ENCODE measurements around the gene CASP2. TPM values are rescaled to one million over a fixed set of nuclear protein-coding genes. Genes with fewer than 3 reads are reported as not detected.
"Not testable (repeated sequence)": the region's sequence is repeated elsewhere in the genome, so short reads cannot be mapped to it uniquely, and the experiment has no call there.

CASP2 gene
- total RNA-seq, 2 experiments from 2014 or later = 71.8 to 79.7 TPM

DNA sequence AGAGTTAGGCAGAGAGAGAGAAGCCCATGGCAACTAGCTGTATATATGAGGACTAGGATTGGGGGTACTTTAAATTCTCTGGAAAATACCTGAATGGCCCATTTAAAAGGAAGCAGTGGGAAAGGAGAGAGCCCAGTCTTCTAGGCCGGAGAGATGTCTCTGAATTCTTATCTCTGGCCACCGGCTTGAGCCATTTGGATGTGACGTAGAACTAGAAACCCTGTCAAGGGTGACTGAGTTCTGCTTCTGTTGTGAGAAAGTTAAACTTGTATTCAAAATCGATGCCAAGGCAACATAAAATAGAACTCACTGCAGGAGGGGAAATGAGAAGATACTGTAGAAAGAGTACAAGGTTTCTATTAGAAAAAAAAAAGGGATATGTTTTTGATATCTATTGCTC is 31.2 kb upstream of the CASP2 start:
- peak overlapping the region; percentile 12 for H3K27ac Mint-ChIP-seq
- peaks cover 13% of the 10 kb centered on the region for H3K9me3 Mint-ChIP-seq
- no peak overlapping the region for H3K4me3 Mint-ChIP-seq
- peaks cover 14% of the 10 kb centered on the region for H3K36me3 Mint-ChIP-seq
- H3K4me1 Mint-ChIP-seq = peaks cover 38% of the 10 kb centered on the region
- no peaks in the 10 kb centered on the region for H3K27me3 Mint-ChIP-seq
- DNase-seq = no peak

DNA sequence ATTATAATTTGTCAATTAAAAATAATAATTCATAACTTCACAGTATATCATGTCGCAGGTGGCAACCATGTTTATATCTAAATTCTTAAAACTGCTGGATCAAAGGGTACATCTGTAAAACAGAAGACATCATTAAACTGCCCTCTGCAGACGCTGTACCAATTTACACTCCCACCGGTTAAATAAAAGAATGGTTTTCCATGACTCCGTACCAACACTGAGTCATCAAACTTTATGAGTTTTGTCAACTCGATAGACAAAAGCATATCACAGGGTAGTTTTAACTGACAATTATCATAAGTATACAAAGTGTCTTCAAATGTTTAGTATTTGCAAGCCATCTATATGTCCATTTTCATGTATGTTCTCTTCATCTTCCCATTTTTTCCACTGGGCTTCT is 30.6 kb upstream of the CASP2 start:
- no peaks in the 10 kb centered on the region for H3K27me3 Mint-ChIP-seq
- no peak overlapping the region for H3K27ac Mint-ChIP-seq
- H3K4me1 Mint-ChIP-seq = peaks cover 35% of the 10 kb centered on the region
- peaks cover 11% of the 10 kb centered on the region for H3K9me3 Mint-ChIP-seq
- no peak for DNase-seq
- H3K4me3 Mint-ChIP-seq = no peak overlapping the region
- peaks cover 8% of the 10 kb centered on the region for H3K36me3 Mint-ChIP-seq

DNA sequence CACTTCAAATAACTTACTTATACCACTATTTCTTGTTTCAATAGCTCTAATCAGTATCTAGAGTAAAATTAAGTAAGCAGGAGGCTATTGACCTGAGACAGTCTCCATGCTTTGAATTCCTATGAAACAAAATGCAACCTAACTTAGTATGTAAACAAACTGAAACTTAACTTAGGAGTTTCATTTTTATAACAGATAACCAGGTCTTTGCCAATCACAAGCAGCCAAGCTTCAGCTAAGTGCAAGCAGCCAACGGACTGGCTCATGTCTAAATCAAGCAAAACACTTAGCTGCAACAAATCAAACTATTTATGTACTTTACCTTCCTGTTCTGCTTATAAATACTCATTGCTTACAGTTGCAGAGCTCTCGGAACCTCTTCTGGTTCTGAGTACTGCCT is 29.3 kb upstream of the CASP2 start:
- no peak for DNase-seq
- Mint-ChIP-seq H3K9me3 (peaks cover 7% of the 10 kb centered on the region), H3K36me3 (peaks cover 8% of the 10 kb centered on the region), H3K4me1 (peaks cover 36% of the 10 kb centered on the region), H3K27ac (peak overlapping the region; percentile 68), H3K4me3 (peak overlapping the region; percentile 25), H3K27me3 (no peaks in the 10 kb centered on the region)

DNA sequence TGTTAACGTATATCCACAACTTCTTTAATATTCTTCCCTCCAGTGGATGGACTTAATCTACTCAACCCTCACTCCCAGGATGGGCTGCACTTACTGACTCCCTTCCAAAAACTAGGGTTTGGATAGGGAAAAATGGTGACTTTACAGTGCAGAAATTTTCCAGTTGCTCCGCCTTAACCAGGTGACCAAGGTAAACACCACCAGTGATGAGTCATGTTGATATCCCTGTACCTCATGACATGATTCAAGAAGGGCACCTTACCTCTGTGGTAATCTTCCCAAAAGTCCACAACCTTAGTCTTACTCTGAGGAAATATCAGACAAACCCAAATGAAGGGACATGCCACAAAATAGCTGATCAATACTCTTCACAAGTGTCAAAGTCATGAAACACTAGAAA is 28.4 kb upstream of the CASP2 start:
- Mint-ChIP-seq H3K36me3 (peaks cover 14% of the 10 kb centered on the region), H3K9me3 (peaks cover 4% of the 10 kb centered on the region), H3K4me1 (peaks cover 37% of the 10 kb centered on the region), H3K27ac (no peak overlapping the region), H3K4me3 (no peak overlapping the region), H3K27me3 (no peaks in the 10 kb centered on the region)
- DNase-seq = no peak

DNA sequence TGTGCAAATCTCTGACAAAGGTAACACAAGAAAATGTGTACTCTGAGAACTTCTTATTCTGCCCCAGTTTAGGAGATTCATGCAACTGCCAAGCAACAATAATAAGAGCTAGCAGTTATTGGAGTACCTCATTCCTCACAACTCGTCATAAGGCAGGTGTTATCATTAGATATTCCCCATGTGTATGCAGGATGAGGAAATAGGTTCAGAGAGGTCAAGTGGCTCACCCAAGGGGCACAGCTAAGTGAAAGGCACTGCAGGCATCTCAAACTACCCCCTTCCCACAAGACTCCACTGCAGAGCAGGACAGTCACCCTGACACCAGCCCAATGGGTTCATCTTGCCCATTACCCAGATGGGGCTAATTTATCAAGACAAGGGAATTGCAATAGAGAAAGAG is 26.2 kb upstream of the CASP2 start:
- peaks cover 41% of the 10 kb centered on the region for H3K4me1 Mint-ChIP-seq
- H3K36me3 Mint-ChIP-seq = peaks cover 26% of the 10 kb centered on the region
- H3K9me3 Mint-ChIP-seq = no peaks in the 10 kb centered on the region
- peak overlapping the region; percentile 22 for H3K4me3 Mint-ChIP-seq
- DNase-seq = no peak
- no peaks in the 10 kb centered on the region for H3K27me3 Mint-ChIP-seq
- H3K27ac Mint-ChIP-seq = peak overlapping the region; percentile 69

DNA sequence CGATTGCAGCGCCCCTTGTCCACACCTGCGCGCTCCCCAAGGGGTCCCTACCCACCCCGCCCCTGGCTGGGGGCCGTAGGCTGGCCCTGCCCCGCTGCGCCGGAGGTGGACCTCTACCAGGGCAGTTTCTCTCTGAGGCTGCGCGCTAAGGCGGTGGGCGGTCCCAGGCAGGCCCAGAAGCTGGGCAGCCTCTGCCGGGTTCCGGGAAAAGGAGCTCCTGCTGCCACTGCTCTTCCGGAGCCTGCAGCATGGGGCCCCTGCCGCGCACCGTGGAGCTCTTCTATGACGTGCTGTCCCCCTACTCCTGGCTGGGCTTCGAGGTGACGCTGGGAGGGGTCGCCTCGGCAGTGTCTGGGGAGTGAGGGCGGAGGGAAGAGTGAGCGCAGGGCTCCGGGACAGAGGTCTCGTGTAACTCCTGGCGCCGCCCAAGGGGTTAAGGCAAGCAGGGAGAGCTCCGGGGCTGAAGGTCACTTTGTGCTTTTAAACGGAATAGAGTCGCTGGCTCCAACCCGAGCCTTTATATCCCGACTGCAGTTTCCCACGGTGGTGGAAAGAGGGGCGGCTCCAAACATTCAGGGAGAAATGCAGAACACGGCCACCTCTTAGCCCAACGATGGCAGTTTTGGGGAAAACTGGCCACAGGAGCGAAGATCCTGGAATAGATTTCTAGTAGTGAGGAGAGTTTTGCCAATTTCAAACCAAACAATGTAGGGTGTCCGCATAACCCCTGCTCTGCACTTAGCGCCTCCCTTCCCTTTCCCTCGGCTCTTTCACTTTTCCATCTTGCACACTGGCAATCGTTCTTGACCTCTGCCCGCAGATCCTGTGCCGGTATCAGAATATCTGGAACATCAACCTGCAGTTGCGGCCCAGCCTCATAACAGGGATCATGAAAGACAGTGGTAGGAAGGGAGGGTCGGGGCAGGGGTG is 24.6 kb upstream of the CASP2 start, which contains the start of gene GSTK1:
Gene GSTK1 (plus strand): TSS at position 176 of the 930 bp plus-strand sequence. CDS start 73 bp downstream, at position 249.
- peaks cover 26% of the 10 kb centered on the region for H3K36me3 Mint-ChIP-seq
- H3K27ac Mint-ChIP-seq = peak within 1 kb of the TSS; percentile 99
- H3K4me3 Mint-ChIP-seq = peak within 1 kb of the TSS; percentile 93
- H3K9me3 Mint-ChIP-seq = no peaks in the 10 kb centered on the region
- peaks cover 43% of the 10 kb centered on the region for H3K4me1 Mint-ChIP-seq
- H3K27me3 Mint-ChIP-seq = no peaks in the 10 kb centered on the region
- peak; percentile 86 for DNase-seq

DNA sequence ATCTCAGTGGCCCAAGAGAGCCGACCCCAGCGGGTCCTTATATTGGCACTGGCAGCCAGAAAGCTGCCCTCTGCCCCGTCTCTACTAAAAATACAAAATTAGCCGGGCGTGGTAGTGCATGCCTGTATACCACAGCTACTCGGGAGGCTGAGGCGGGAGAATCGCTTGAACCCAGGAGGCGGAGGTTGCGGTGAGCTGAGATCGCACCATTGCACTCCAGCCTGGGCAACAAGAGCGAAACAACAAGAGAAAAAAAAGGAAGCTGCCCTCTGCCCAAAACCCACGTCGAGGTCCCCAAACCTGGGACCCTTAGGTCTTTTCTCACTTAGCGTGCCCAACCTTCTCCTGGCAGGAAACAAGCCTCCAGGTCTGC is 24.0 kb upstream of the CASP2 start:
- not testable (repeated sequence) for H3K9me3 Mint-ChIP-seq, DNase-seq, H3K27me3 Mint-ChIP-seq
- Mint-ChIP-seq H3K36me3 (peaks cover 29% of the 10 kb centered on the region), H3K4me1 (peaks cover 40% of the 10 kb centered on the region), H3K4me3 (peak overlapping the region; percentile 93), H3K27ac (peak overlapping the region; percentile 99)

DNA sequence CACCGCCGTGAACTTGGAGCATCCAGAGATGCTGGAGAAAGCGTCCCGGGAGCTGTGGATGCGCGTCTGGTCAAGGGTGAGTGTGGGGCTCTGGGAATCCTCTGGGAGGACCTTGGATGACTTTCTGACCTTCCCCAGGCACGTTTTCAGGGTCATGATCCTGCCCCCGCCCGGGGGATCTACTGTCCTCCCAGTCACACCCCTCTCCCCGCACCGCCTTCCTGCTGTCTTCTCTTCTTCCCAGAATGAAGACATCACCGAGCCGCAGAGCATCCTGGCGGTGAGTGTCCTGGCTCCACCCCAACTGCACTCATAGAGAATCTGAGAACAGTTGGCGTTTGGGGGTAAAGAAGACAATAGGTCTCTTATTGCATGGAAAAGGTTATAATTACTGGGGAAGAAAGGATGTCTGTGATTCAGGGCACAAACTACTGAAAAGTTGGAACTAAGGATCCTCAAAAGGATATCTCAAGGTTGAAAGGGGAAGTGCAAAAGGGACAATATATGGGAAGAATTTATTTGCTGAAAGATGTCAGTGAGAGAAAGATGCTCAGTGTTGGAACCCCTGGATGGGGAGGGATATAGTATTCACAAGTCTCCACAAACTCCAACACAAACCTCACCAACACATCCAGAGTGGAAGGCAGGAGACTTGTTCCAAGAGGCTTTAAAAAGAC is 23.0 kb upstream of the CASP2 start:
- peaks cover 32% of the 10 kb centered on the region for H3K4me1 Mint-ChIP-seq
- H3K36me3 Mint-ChIP-seq = peaks cover 37% of the 10 kb centered on the region
- peak overlapping the region; percentile 93 for H3K4me3 Mint-ChIP-seq
- DNase-seq = no peak
- H3K27me3 Mint-ChIP-seq = no peaks in the 10 kb centered on the region
- no peaks in the 10 kb centered on the region for H3K9me3 Mint-ChIP-seq
- H3K27ac Mint-ChIP-seq = peak overlapping the region; percentile 99

DNA sequence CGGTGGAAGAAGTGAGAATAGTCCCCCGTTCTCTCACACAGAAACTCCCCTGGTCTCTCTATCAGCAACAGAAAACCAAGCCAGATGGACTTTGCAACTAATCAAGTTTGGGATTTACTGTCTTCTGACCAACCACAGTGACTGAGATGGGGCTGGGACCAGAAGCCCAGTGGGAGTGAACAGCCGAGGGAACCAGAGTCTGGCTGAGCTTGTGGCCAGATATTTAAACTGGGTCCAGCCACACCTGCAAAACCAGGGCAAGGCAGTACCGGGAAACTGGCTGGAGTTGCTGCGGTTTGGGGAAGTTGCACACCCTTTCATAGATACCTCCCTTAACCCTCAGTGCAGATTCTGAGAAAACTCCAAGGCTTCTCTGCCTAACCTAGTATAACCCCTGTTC is 18.9 kb upstream of the CASP2 start:
- H3K4me3 Mint-ChIP-seq = no peak overlapping the region
- peaks cover 33% of the 10 kb centered on the region for H3K36me3 Mint-ChIP-seq
- H3K4me1 Mint-ChIP-seq = peaks cover 29% of the 10 kb centered on the region
- no peaks in the 10 kb centered on the region for H3K27me3 Mint-ChIP-seq
- DNase-seq = no peak
- H3K9me3 Mint-ChIP-seq = no peaks in the 10 kb centered on the region
- H3K27ac Mint-ChIP-seq = peak overlapping the region; percentile 40

DNA sequence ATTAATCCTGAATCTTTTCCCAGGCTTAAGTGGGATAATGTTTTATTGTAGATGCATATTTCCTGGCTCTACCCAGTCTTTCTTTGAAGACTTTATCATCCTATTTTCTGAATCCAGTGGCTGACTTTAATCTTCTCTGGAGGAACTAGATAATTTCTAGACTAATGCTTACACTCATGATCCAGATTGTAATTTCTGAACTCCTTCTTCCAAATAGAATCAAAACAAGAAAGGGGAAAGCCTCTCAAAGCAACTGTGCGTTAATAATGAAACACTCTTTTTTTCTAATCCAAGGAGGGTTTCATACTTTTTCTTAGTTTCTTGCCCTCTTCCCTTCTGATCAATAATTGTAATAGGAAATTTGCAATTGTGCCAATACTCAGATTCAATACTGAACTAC is 16.9 kb upstream of the CASP2 start:
- Mint-ChIP-seq H3K27me3 (no peaks in the 10 kb centered on the region), H3K27ac (no peak overlapping the region), H3K9me3 (no peaks in the 10 kb centered on the region), H3K4me1 (peaks cover 14% of the 10 kb centered on the region), H3K4me3 (no peak overlapping the region), H3K36me3 (peaks cover 18% of the 10 kb centered on the region)
- DNase-seq = no peak

DNA sequence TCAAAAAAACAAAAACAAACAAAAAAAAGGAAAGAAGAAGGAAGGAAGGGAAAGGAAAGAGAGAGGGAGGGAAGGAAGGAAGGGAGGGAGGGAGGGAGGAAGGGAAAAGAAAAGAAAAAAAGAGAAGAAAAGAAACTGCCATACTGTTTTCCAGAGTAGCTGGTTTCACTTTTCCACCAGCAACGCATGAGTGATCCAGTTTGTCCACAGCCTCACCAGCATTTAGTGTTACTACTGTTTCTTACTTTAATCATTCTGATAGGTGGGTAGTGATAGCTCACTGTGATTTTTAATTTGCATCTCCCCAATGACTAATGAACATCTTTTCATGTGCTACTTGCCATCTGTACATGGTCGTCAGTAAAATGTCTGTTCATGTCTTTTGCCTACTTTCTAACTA is 15.3 kb upstream of the CASP2 start:
- no peak overlapping the region for H3K4me3 Mint-ChIP-seq
- peaks cover 16% of the 10 kb centered on the region for H3K36me3 Mint-ChIP-seq
- no peaks in the 10 kb centered on the region for H3K9me3 Mint-ChIP-seq
- H3K27me3 Mint-ChIP-seq = no peaks in the 10 kb centered on the region
- no peak for DNase-seq
- peaks cover 8% of the 10 kb centered on the region for H3K4me1 Mint-ChIP-seq
- H3K27ac Mint-ChIP-seq = no peak overlapping the region

DNA sequence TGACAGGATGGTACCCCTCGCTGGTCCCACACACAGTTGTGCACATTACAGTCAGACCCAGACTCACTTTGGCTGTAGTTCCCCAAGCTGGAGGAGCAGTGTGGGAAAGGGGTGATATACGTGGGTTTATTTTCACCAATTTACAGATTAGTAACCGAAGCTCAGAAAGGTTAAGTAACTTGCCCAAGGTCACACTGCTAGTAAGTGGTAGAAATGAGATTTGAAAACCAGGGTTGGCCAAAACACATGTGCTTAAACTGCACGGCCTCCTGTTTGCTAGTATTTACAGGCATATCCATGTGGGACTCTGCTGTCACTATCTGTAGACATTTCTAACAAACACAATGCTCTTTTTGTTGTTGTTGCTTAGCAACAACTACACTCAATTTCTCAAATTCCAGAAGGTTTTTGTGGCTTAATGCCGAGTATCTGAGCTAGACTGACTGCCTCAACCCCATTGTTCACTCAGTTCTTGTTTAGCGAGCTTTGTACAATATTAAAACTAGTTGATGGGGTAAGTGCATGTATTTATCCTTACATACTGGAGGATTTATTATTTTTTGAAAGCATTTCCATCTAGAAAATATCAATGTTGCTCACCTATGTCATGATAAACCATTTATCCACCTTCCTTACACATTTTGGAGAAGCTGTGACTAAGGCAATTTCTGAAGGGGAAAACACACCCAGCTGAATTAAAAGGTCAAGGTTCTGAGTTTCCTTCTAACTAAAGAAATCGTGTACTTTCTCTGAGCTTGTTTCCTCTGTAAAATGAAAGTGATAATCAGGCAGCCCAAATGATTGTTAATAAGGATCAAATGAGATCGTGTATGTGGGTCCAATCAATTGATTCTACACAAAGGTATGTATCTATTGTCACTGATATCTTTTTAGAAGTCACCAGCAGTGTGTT is 8.7 kb upstream of the CASP2 start:
- Mint-ChIP-seq H3K27me3 (no peaks in the 10 kb centered on the region), H3K9me3 (no peaks in the 10 kb centered on the region), H3K4me3 (peak overlapping the region; percentile 76), H3K27ac (peak overlapping the region; percentile 85), H3K4me1 (peaks cover 29% of the 10 kb centered on the region), H3K36me3 (no peaks in the 10 kb centered on the region)
- DNase-seq = no peak

DNA sequence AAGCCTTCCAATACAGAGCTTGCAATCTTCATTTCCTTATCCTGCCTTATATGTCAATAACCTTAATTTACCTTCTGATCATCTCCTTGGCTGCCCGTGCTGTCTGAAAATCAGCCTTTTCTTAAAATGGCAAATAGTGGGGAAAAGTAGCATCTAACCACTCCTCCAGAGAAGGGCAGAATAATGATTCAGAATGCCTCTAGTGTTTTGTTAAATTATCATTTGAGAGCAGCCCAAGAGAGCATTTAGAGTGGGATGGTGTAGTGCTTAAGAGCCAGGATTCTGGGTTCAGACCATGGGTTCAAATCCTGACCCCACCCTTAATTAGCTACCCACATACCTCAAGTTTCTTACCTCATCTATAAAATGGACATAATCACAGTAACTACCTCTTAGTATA is 8.0 kb upstream of the CASP2 start:
- Mint-ChIP-seq H3K27me3 (no peaks in the 10 kb centered on the region), H3K27ac (peak overlapping the region; percentile 85)

DNA sequence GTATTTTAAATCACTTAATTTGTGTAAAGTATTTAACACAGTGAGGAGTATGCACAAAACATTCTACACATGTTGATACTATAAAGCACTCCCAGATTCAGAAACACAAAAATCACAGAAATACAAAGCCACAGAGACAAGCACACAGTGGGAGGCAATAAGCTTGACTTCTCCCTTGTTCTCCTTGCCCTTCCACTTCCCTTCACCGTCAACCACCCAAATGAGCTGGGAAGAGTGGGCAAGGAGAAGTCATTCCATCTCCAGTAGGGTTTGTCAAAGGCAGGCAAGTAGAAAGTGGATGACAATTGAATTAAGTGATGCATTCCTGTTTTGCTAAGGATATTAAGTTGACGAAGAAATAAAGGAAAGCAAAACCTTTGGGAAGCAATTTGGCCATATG is 7.6 kb upstream of the CASP2 start:
- Mint-ChIP-seq H3K27me3 (no peaks in the 10 kb centered on the region), H3K4me1 (peaks cover 29% of the 10 kb centered on the region), H3K9me3 (no peaks in the 10 kb centered on the region), H3K4me3 (peak overlapping the region; percentile 76), H3K27ac (peak overlapping the region; percentile 85), H3K36me3 (no peaks in the 10 kb centered on the region)
- DNase-seq = no peak

More for the DNA sequence above, 8.0 kb upstream of the CASP2 start:
- Mint-ChIP-seq H3K9me3 (no peaks in the 10 kb centered on the region), H3K4me3 (peak overlapping the region; percentile 76), H3K4me1 (peaks cover 29% of the 10 kb centered on the region), H3K36me3 (no peaks in the 10 kb centered on the region)
- no peak for DNase-seq

DNA sequence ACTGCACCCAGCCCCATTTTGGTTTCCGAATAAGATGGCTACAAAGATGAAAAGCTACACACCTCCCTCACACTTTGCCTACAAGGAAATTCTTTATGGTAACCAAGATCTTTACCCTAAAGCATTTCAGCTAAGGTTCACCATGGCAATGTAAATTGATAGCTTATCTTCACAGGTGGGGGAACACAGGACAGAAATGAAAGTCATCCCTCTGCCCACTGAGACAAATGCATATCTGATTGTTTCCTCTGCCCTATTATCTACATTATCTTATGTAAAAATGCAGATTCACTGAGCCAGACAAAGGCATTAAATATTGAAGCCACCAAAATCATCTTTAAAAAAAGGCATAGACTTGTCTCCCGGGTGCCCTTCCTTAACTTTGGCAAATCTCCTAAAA is 6.6 kb upstream of the CASP2 start:
- H3K9me3 Mint-ChIP-seq = no peaks in the 10 kb centered on the region
- no peak overlapping the region for H3K27ac Mint-ChIP-seq
- no peaks in the 10 kb centered on the region for H3K27me3 Mint-ChIP-seq
- no peak overlapping the region for H3K4me3 Mint-ChIP-seq
- H3K36me3 Mint-ChIP-seq = no peaks in the 10 kb centered on the region
- no peak for DNase-seq
- peaks cover 29% of the 10 kb centered on the region for H3K4me1 Mint-ChIP-seq
